Vagina (tissue), 2 donors: ENCODE data around the gene SCMH1. TPM values are rescaled to one million over a fixed set of nuclear protein-coding genes. Genes with fewer than 3 reads are reported as not detected.
"Not testable (repeated sequence)": the region's sequence is repeated elsewhere in the genome, so short reads cannot be mapped to it uniquely, and the experiment has no call there.

Experiments used
- DNase-seq, 2 donors: peaks; one replicate each; pipeline ENCODE4 v3.0.0-alpha.2; 2017; ENCODE audit errors: extremely low spot score in 2 of 2
- H3K27ac ChIP-seq: fragments of 200-600 bp; sonication (generic); one replicate; pipeline ENCODE4 v1.5.1; 2019
- H3K27me3 ChIP-seq: fragments of 200-600 bp; sonication (generic); one replicate; pipeline ENCODE4 v1.5.1; 2019
- H3K36me3 ChIP-seq, 2 donors: fragments of 200-600 bp; sonication (generic); one replicate each; pipeline ENCODE4 v1.5.1; 2017 to 2019
- H3K4me1 ChIP-seq: fragments of 200-600 bp; sonication (generic); one replicate; pipeline ENCODE4 v1.5.1; 2019
- H3K4me3 ChIP-seq, 2 donors: fragments of 200-600 bp; sonication (generic); 1 replicate in 1 of 2; 2 replicates in 1 of 2; pipeline ENCODE4 v1.5.1; 2016 to 2019
- H3K9me3 ChIP-seq: fragments of 200-600 bp; sonication (generic); one replicate; pipeline ENCODE4 v1.5.1; 2019
- CTCF ChIP-seq, 3 experiments: fragments of 450-650 bp in 2 of 3; fragments of 200-600 bp in 1 of 3; sonication (generic) in 1 of 3; IDR thresholded peaks; one replicate each; pipeline ENCODE4 v1.5.1; 2017 to 2019; ENCODE audit warnings: antibody characterized with exemption in 3 of 3, mild to moderate bottlenecking in 2 of 3, moderate library complexity in 2 of 3
- POLR2A ChIP-seq, 2 donors: fragments of 450-650 bp; IDR thresholded peaks; one replicate each; pipeline ENCODE4 v1.6.1; 2017; ENCODE audit warnings: antibody characterized with exemption in 2 of 2, mild to moderate bottlenecking in 2 of 2, moderate library complexity in 2 of 2
- POLR2AphosphoS5 ChIP-seq, 2 donors: sonication (generic); formaldehyde crosslinking; IDR thresholded peaks; one replicate each; pipeline ENCODE4 v1.9.0; 2017; ENCODE audit warnings: antibody characterized with exemption in 2 of 2, mild to moderate bottlenecking in 2 of 2, low read depth in 1 of 2; ENCODE audit not compliant: insufficient read depth in 1 of 2
- intact Hi-C: fragments of 100-400 bp; cut with DNase I; formaldehyde crosslinking; loops from one replicate; pipeline ENCODE4 v1.15.1; 2023
- total RNA-seq: library from RNA; depleted of rRNA; stranded (reverse); fragments of >200 nt; gene quantifications from one replicate; pipeline ENCODE4 v1.2.3, GENCODE V29; 2016

The SCMH1 gene
- total RNA-seq, 1 donor from 2014 or later: 35.1 TPM

GRCh38 chr1:41122851-41123518 is 119.1 kb downstream of the SCMH1 start:
- no peak for DNase-seq
- H3K27ac ChIP-seq: no peak overlapping the region
- no peaks in the 10 kb centered on the region for H3K9me3 ChIP-seq
- H3K36me3 ChIP-seq: no peaks in the 10 kb centered on the region
- intact Hi-C loops: no loop called here
- H3K4me3 ChIP-seq: no peak overlapping the region
- H3K4me1 ChIP-seq: peaks cover 8% of the 10 kb centered on the region
- no peaks in the 10 kb centered on the region for H3K27me3 ChIP-seq
- TF ChIP-seq POLR2A (IDR thresholded peaks at IDR 0.05) (no peak), CTCF (IDR thresholded peaks at IDR 0.05) (peak in 1 of 3 experiments; percentile 40), POLR2AphosphoS5 (IDR thresholded peaks at IDR 0.05; ENCODE audit: insufficient read depth in 1 of 2, low read depth in 1 of 2) (peak in 1 of 2 donors; percentile 27)

DNA sequence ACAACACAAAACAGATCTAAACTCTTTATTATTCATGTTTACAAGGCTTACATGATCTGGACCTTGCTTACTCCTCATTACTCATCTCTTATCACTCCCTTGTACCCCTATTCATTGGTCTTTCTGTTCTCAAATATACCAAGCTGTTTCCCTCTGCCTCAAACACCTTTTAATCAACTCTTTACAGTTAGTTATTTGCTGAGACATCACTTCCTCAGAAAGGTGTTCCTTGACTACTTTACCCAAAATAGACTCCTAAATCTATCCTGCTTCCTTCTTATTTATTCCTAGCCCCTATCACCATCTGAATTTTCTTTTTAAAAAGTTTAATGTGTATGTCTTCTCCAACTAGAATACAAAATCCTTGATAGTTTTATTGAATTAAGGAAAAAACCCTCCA is 120.0 kb downstream of the SCMH1 start:
- Histone ChIP-seq H3K36me3 (no peaks in the 10 kb centered on the region), H3K27me3 (no peaks in the 10 kb centered on the region), H3K9me3 (no peaks in the 10 kb centered on the region), H3K4me3 (no peak overlapping the region), H3K4me1 (peaks cover 8% of the 10 kb centered on the region), H3K27ac (no peak overlapping the region)
- DNase-seq: no peak
- intact Hi-C loops: no loop called here
- no peak for TF ChIP-seq CTCF (IDR thresholded peaks at IDR 0.05)
- TF ChIP-seq POLR2A (IDR thresholded peaks at IDR 0.05): no peak
- TF ChIP-seq POLR2AphosphoS5 (IDR thresholded peaks at IDR 0.05; ENCODE audit: insufficient read depth in 1 of 2, low read depth in 1 of 2): no peak

GRCh38 chr1:41118645-41119044 is 123.5 kb downstream of the SCMH1 start:
- Histone ChIP-seq H3K27ac (no peak overlapping the region), H3K36me3 (peaks cover 0 to 4% of the 10 kb centered on the region in 2 donors)
- intact Hi-C loops: no loop called here

DNA sequence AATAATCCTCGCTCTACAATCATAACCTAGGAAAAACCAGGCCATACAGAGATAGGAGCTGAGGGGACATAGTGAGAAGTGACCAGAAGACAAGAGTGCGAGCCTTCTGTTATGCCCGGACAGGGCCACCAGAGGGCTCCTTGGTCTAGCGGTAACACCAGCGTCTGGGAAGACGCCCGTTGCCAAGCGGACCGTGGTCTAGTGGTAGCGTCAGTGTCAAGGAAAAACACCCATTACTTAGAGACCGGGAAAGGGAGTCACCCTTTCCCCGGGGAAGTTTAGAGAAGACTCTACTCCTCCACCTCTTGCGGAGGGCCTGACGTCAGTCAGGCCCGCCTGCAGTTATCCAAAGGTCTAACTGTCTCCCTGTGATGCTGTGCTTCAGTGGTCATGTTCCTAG is 124.9 kb downstream of the SCMH1 start:
- H3K27ac ChIP-seq, H3K9me3 ChIP-seq, H3K4me1 ChIP-seq, H3K27me3 ChIP-seq, DNase-seq, H3K4me3 ChIP-seq, intact Hi-C loops: not testable (repeated sequence)
- peaks cover 0 to 13% of the 10 kb centered on the region in 2 donors for H3K36me3 ChIP-seq

More at GRCh38 chr1:41118645-41119044, 123.5 kb downstream of the SCMH1 start:
- Histone ChIP-seq H3K4me1 (peaks cover 5% of the 10 kb centered on the region), H3K4me3 (no peak overlapping the region), H3K27me3 (no peaks in the 10 kb centered on the region), H3K9me3 (no peaks in the 10 kb centered on the region)
- TF ChIP-seq POLR2A (IDR thresholded peaks at IDR 0.05) (no peak), CTCF (IDR thresholded peaks at IDR 0.05) (no peak), POLR2AphosphoS5 (IDR thresholded peaks at IDR 0.05; ENCODE audit: insufficient read depth in 1 of 2, low read depth in 1 of 2) (no peak)
- DNase-seq: no peak

- no peaks in the 10 kb centered on the region for H3K9me3 ChIP-seq
- TF ChIP-seq CTCF (IDR thresholded peaks at IDR 0.05) (no peak), POLR2AphosphoS5 (IDR thresholded peaks at IDR 0.05; ENCODE audit: insufficient read depth in 1 of 2, low read depth in 1 of 2) (no peak), POLR2A (IDR thresholded peaks at IDR 0.05) (no peak)
- H3K27ac ChIP-seq: peak overlapping the region; percentile 82
- H3K4me3 ChIP-seq: no peak overlapping the region
- no peak for DNase-seq
- peaks cover 26% of the 10 kb centered on the region for H3K4me1 ChIP-seq
- no peaks in the 10 kb centered on the region for H3K27me3 ChIP-seq
- H3K36me3 ChIP-seq: peaks cover 0 to 13% of the 10 kb centered on the region in 2 donors
- intact Hi-C loops: no loop called here
Observed at GRCh38 chr1:41110736-41111135, 131.4 kb downstream of the SCMH1 start.
